Tracheal epithelial cell (primary cell): ENCODE results near the gene SLC8A2. TPM values are rescaled to one million over a fixed set of nuclear protein-coding genes. Genes with fewer than 3 reads are reported as not detected.

Experiments
- total RNA-seq: library from RNA; depleted of rRNA; stranded (reverse); fragments of >200 nt; gene quantifications from 2 replicates; pipeline ENCODE4 v1.2.1, GENCODE V29; 2014

Gene SLC8A2, protein sequence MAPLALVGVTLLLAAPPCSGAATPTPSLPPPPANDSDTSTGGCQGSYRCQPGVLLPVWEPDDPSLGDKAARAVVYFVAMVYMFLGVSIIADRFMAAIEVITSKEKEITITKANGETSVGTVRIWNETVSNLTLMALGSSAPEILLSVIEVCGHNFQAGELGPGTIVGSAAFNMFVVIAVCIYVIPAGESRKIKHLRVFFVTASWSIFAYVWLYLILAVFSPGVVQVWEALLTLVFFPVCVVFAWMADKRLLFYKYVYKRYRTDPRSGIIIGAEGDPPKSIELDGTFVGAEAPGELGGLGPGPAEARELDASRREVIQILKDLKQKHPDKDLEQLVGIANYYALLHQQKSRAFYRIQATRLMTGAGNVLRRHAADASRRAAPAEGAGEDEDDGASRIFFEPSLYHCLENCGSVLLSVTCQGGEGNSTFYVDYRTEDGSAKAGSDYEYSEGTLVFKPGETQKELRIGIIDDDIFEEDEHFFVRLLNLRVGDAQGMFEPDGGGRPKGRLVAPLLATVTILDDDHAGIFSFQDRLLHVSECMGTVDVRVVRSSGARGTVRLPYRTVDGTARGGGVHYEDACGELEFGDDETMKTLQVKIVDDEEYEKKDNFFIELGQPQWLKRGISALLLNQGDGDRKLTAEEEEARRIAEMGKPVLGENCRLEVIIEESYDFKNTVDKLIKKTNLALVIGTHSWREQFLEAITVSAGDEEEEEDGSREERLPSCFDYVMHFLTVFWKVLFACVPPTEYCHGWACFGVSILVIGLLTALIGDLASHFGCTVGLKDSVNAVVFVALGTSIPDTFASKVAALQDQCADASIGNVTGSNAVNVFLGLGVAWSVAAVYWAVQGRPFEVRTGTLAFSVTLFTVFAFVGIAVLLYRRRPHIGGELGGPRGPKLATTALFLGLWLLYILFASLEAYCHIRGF
- total RNA-seq = under 0.01 TPM in 1 of 2 replicates, not detected in the other

DNA sequence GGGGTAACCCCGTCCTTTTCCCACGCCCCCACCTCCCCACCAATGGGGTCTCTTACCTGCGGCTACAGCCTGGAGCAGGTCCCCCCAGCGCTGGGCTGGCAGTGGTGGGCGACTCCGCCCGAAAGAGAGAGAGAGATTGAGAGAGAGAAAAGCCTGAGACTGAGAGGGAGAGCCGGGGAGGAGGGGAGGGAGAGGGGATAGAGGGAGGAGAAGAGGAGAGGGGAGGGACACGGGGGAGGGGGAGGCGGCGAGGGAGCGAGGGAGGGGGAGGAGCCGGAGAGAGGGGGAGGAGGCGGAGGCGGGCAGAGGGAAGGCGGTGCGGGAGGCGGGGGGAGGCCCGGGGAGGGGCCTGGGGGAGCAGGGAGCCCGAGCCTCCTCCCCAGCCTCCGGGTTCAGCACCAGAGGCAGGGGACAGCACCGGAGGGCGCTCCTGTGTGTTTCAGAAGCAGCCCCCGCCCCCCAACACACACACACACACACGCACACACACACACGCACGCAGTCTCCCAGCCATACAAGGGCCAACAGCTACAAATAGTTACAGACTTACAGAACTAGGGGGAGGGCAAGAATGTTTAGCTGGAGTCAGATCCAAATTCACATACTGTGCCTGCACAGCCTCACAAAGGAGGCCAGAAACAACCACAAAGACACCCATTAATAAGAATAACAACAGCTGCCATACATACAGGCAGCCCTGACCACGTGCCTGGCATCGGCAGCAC, at the start of gene SLC8A2:
TSS of gene SLC8A2 (minus strand) at position 161 of the 725 bp plus-strand sequence. CDS start 5,490 bp downstream, outside the sequence.

DNA sequence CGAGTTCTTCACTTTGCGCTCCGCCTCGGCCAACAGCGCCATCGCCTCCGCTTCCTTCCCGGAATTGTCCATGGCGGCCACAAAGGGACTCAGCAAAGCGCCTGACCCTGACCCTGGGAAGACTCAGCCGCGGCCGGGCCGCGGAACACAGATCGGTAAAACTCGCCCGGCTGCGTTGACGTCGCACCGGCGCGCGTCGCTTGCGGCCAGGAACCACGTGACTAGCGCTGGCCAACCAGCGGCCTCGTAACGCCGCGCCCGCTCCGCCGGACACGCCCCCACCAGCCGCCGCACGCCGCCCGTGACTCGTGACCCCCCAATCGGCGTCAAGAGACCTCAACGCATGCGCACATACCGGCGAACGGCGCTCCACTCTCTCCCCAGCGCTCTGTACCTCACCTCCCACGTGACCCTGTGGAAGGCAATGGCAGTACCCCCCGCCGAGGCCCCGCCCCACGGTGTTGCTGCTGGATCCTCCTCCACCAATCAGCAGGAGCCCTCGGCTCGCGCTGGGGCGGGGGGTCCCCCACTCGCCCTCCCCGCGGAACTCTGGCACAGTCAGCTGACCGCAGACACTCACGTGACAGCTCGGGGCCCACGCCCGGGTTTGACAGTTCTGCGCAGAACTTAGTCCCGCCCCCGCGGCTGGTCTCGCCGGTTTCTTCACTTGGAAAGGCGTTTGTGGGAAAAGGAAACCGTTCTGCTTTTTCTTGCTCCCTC, 43.3 kb upstream of the SLC8A2 start, which contains the start of gene NAPA:
TSS of gene NAPA (minus strand) at position 195 of the 720 bp plus-strand sequence. CDS start at position 72, 123 bp downstream.

DNA sequence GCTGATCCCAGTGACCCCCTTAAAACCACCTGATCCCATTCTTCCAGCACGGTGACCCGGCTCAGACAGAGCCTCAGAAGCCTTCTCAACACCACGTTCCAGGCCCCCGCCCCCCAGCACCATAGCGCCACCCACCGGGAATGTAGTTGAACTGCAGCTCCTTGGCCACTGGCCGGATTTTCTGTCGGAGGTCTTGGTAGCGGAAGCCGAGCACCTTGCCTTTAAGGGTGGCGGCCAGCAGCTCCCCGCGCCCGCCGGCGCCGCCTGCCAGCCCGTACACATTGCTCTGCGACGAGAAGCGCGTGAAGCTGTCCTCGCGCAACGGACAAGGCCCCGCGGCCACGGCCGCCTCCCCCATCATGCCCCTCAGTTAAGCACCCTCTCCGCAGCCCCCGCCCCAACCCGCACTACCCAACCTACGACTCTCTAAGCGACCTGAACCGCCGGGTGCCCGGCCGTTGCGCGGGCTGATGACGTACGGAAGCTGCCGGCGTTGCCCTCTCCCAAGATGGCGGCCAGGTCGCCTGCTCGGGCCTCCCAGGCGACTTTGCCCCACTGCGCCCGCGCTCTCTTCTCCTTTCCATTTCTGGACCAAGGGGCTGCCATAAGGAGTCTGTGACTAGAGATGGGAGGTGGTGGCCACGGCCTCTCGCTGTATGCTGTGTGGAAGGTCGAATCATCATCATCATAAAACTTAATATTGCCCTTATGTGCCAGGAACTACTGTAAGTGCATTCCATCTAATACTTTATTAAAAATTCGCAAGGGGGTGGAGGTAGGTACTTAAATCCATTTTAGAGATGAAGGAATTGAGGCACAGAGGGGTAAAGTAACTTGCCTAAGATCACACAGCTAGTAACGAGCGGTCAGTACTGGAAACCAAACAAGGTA, 12.4 kb upstream of the SLC8A2 start, which contains the start of gene KPTN:
TSS of gene KPTN (minus strand) at position 420 of the 891 bp plus-strand sequence. CDS start at position 361, 59 bp downstream.

DNA sequence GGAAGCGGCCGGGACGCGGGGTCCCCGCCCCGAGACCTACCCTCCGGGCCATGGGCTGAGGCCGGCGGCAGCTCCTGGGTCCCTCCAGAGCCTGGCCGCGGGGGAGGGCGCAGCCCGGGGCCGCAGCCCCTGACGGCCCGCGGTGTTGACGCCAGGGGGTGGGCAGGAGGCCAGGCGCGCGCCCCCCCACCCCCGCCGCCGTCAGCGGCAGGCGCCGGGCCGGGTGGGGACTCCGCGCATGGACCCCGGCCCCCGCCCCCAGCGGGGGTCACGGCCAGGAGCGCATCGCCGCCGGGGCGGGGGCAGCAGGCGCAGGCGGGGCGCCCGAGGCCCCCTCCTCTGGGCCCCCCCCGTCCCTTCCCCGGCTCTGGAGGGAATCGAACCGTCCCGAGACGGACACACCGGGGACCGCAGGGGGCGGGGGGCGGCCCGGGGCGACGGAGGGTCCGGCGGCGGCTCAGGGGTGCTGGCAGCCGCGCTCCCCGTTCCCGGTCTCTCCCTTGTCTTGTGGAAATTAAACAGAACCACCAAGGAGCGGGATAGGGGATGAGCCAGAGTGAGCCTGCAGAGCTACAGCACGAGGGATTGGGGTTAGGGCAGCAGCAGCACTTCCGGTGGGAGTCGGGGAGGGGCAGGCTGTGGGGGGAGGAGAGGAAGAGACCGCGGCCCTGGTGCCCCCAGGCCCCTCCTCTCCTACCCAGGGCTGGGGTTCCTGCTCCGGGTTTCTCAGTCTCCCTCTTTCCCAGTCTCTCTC, 52.5 kb downstream of the SLC8A2 start, which contains the start of gene MEIS3:
TSS of gene MEIS3 (minus strand) at position 498 of the 754 bp plus-strand sequence. CDS start at position 52, 446 bp downstream.

Other genes starting within 250 kb of the SLC8A2 start
- 14.5 and 18.8 TPM in 2 replicates for gene BBC3, start 240.7 kb downstream of the SLC8A2 start, total RNA-seq
- gene CCDC9, start 215.4 kb downstream of the SLC8A2 start, total RNA-seq = 3.2 and 3.4 TPM in 2 replicates
- gene INAFM1, start 197.0 kb downstream of the SLC8A2 start, total RNA-seq = 0.43 and 0.48 TPM in 2 replicates
- gene C5AR1, start 162.0 kb downstream of the SLC8A2 start, total RNA-seq = 0.21 and 0.24 TPM in 2 replicates
- 0.24 TPM in 1 of 2 replicates, not detected in the other for gene C5AR2, start 139.7 kb downstream of the SLC8A2 start, total RNA-seq
- gene DHX34, start 122.6 kb downstream of the SLC8A2 start, total RNA-seq = 14.1 and 17.6 TPM in 2 replicates
- 6.2 and 25.8 TPM in 2 replicates for gene MEIS3, start 52.4 kb downstream of the SLC8A2 start, total RNA-seq
- gene KPTN, start 12.3 kb upstream of the SLC8A2 start, total RNA-seq = 3.4 and 5.5 TPM in 2 replicates
- gene NAPA, start 43.2 kb upstream of the SLC8A2 start, total RNA-seq = 36.2 and 57.1 TPM in 2 replicates
- gene ZNF541, start 101.3 kb upstream of the SLC8A2 start, total RNA-seq = not detected in 2 replicates
- 2.2 and 3.0 TPM in 2 replicates for gene BICRA, start 137.2 kb upstream of the SLC8A2 start, total RNA-seq
- gene EHD2, start 241.5 kb upstream of the SLC8A2 start, total RNA-seq = 83.3 and 88.2 TPM in 2 replicates